Endothelial cell of umbilical vein (primary cell): ENCODE measurements around the gene ATRNL1.

Source experiments
- FOS ChIP-seq: IDR thresholded peaks from 2 replicates; pipeline ENCODE4 v1.6.1; 2011; ENCODE audit warnings: mild to moderate bottlenecking, low read length, moderate library complexity, borderline replicate concordance; ENCODE audit not compliant: insufficient read depth
- JUN ChIP-seq: IDR thresholded peaks from 2 replicates; pipeline ENCODE4 v1.6.1; 2011; ENCODE audit warnings: borderline replicate concordance, low read depth; ENCODE audit not compliant: insufficient read length, insufficient read depth
- POLR2A ChIP-seq: IDR thresholded peaks from 2 replicates; pipeline ENCODE4 v1.6.1; 2012; ENCODE audit warnings: low read depth, mild to moderate bottlenecking, control low read depth, low read length
- POLR2AphosphoS5 ChIP-seq: IDR thresholded peaks from 2 replicates; pipeline ENCODE4 v1.6.1; 2012; ENCODE audit warnings: low read depth, mild to moderate bottlenecking, control low read depth, low read length, moderate library complexity; ENCODE audit not compliant: insufficient read depth
- TF ChIP-seq, protein P1 (sequence below), 2 donors: IDR thresholded peaks; 1 replicate in 1 of 2; 2 replicates in 1 of 2; pipeline ENCODE4 v1.5.1; 2011; ENCODE audit warnings: low read length in 2 of 2, mild to moderate bottlenecking in 2 of 2, moderate library complexity in 2 of 2, control low read depth in 1 of 2, inconsistent platforms in 1 of 2, low read depth in 1 of 2; ENCODE audit not compliant: insufficient read depth in 1 of 2; ENCODE audit errors: extremely low read depth in 1 of 2

DNA sequence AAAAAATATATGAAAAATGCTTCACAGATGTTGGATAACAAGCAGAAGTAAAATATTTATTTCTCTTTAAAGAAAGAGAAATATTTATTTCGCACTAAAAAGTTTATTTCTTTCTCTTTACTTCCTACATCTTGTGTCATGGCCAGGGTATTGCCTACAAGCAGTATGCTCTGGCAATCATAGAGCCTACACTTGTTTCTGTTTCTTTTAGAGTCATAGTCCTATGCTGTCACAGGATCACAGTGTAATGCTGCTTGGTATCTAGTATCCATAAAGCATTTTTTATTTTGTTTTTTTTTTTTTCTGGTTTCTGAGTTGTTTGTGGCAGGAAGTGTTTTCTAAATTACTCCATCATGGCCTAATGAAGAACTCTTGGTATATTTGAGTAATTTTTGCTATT lies 116.0 kb downstream of the ATRNL1 start:
- TF ChIP-seq, protein P1, sequence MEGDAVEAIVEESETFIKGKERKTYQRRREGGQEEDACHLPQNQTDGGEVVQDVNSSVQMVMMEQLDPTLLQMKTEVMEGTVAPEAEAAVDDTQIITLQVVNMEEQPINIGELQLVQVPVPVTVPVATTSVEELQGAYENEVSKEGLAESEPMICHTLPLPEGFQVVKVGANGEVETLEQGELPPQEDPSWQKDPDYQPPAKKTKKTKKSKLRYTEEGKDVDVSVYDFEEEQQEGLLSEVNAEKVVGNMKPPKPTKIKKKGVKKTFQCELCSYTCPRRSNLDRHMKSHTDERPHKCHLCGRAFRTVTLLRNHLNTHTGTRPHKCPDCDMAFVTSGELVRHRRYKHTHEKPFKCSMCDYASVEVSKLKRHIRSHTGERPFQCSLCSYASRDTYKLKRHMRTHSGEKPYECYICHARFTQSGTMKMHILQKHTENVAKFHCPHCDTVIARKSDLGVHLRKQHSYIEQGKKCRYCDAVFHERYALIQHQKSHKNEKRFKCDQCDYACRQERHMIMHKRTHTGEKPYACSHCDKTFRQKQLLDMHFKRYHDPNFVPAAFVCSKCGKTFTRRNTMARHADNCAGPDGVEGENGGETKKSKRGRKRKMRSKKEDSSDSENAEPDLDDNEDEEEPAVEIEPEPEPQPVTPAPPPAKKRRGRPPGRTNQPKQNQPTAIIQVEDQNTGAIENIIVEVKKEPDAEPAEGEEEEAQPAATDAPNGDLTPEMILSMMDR (IDR thresholded peaks at IDR 0.05; ENCODE audit: extremely low read depth in 1 of 2, insufficient read depth in 1 of 2, low read depth in 1 of 2, low read length in 2 of 2), result no peak
- TF ChIP-seq FOS (no peak), POLR2A (no peak), POLR2AphosphoS5 (no peak), JUN (no peak)
